Measurements from ENCODE around the gene FBXO17.
A peak's percentile ranks its signal among the peaks of the same experiment; 100 is the strongest.

The FBXO17 gene

DNA sequence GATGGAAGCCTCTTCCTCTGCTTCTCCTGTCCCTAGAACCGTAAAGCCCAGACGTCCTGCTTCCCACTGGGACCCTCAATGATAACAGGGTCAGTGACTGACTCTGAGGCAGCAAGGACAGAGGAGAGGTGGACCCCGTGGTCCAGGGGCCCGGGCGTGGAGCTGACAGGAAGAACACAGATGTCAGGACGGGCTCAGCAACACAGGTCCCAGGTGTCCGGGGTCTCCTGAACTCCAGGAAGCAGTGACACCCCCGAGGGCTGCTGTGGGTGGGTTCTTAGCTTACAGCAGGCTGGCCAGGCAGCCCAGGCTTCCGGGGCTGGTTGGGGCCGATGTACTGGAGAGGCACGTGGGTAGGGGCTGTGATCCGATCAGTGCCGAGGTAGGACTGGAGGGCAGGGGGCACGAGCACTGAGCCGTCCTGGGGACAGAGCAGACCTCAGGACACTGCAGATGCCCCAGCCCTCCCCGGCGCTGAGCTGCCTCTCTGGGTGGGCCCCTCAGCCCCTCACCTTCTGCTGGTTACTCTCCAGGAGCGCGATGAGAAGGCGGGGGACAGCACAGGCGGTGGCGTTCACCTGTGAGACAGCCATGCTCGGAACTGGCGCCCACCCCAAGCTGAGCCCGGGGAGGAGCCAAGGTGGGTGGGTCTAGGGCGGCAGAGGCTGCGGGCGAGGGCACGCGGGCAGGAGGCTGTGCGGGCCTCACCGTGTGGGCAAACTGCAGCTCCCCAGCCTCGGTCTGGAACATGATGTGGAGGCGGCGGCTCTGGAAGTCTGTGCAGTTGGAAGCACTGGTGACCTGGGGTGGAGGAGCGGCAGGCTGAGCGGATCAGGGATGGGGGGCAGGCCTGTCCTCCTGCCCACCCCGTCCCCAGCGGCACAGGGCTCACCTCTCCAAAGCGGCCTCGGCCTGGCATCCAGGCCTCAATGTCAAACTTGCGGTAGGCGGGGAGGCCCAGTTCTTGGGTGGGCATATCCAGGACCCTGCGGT is 59.9 kb downstream of the FBXO17 start:
- DNase-seq (ENCODE audit: low spot score), result peak; percentile 22

DNA sequence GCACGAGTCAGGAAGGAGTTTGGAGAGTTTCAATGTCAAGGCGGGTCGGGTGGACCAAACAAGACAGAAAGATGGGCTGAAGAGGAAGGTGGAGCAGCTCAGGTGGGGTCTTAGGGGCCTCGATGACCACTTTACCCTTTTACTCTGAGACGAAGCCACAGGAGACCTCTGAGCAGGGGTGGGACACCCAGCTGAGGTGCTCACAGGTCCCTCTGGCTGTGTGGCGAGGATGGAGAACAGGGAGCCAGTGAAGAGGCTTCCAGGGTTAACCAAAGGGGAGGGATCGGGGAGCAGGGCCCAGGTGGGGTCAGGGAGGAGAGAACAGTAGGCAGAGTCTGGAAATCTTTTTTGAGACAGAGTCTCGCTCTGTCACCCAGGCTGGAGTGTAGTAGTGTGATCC is 61.6 kb downstream of the FBXO17 start:
- DNase-seq (ENCODE audit: low spot score), result no peak

DNA sequence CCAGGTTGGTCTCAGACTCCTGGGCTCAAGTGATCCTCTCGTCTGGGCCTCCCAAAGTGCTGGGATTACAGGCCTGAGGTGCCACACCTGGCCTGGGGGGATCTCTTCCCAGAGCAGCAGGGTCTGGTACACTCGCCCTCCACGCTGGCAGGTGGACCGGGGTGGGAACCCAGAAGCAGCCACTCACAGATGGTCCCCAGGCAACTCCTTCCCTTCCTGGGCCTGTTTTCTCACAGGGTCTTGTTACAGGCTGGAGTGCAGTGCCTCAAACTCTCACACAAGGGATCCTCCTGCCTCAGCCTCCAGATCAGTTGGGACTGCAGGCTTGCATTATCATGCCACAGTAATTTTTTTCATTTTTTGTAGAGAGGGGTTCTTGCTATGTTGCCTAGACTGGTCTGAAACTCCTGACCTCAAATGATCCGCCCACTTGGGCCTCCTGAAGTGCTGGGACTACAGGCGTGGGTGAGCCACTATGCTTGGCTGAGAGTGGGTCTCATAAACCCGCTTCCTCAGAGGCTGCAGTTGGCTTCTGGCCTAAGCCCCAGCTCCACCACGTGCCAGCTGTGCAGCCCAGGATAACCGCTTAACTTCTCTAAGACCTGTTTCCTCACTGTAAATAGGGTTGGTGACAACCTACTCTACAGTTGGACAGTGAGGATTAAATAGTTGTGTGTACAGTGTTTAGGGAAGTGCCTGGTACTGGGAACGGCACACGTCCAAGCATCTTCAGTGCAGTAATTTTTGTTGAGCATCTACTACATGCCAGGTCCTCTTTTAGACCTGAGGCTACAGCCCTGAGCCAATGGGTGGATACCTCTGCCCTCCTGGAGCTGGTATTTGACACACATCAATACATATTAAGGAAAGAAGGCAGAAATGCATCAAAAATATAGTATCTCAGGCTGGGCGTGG is 62.7 kb downstream of the FBXO17 start:
- DNase-seq (ENCODE audit: low spot score), result peak; percentile 57

DNA sequence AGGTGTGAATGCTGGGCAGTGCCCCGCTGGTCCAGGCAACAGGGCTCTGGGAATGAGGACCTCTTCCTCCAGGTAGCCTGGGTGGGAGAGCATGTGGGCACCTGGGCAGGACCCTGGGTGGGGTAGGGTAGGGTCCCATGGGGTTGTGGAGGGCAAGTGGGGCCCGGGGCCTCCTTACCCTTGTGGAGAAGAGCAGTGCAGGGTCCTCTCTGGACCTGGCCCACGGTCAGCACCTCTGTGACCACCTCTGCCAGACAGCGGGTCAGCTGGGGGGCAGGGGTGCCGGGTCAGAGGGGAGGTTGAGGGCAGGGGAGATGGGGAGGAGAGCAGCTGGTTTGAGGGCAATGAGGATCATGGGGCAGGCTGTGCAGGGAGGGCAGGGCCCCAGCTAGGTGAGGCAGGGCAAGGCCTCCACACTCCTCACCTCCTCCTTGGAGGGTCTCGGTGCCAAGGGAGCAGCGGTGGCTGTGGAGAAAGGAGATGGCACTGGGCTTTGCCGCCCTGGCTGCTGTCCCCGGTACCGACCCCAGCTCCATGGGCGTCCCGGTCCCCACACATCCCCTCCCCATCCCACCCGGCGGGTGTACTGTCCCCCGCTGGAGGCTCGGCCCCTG is 64.0 kb downstream of the FBXO17 start:
- no peak for DNase-seq (ENCODE audit: low spot score)

DNA sequence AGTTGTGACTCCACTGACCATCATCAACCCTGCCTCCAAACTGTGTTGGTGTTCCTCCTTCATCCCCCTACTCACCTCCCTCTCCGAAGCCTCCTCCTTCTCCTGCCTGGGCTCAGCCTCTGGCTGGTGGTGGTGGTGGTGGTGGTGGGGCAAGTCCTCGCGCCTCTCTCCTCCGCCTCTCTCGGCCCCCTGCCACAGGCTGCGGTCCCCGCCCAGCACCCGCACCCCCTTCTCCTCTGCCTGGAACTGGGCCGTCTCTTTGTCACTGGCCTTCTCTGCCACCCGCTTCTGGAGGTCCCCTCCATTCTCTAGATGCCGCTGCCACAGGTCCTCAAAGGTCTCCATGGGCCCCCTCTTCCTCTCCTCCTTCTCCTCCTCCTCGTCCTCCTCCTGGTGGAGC is 65.1 kb downstream of the FBXO17 start:
- DNase-seq (ENCODE audit: low spot score), result no peak

DNA sequence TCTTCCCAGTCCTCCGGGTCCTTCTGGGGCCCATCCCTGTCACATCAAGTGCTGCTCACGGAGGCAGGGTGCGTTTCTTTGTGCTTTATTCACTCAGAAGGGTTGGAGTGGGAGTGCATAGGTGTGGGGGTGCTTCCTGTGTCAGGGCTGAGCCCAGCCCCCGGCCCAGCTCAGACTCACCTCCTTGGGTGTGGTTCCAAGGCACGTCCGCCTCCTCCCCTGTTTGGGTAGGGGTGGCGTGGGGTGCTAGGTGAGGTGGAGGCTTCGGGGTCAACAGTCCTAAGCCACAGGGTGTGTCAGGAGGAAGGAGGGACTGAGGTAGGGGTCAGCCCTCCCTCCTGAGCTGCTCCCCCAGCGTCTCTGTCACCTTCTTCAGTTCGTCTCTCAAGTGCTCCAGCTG is 66.6 kb downstream of the FBXO17 start:
- DNase-seq (ENCODE audit: low spot score), result no peak

DNA sequence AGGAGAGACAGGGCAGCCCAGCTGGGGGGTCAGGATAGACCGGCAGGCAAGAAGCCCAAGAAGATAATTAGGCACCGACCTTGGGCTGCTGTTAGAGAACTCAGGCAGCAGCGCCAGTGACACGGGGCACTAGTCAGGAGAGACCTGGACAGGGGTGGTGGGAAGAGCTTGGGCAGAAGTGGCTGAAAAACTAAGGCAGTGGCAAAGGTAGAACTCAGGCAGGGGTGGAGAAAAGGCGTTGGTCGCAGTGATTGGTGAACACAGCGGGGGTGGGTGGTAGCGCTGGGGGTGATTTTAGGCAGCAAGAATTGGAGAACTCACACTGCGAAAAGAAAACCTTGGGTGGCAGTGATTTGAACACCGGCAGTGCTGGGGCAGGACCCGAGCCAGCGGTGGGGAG is 67.9 kb downstream of the FBXO17 start:
- no peak for DNase-seq (ENCODE audit: low spot score)

GRCh38 chr19:38907227-38907626 is 68.3 kb downstream of the FBXO17 start:
- no peak for DNase-seq (ENCODE audit: low spot score)

DNA sequence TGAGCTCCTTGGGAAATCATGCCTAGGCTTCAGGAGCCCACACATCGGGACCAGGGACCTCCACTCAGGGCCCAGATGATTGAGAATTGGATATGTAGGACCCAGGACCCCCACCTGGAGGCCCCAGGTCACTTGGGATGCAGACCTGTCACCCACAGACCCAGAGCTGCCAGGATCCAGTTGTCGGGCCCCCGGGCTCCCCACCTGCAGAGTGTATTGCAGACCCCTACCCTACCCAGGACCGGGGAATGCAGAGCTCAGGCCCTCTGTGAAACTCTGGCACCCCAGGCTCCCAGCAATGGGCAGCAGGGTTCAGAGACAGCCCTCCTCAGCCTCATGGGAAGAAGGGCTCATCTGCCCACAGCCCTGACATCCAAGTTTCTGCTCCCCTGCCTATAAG is 69.9 kb downstream of the FBXO17 start:
- DNase-seq (ENCODE audit: low spot score), result no peak

- DNase-seq (ENCODE audit: low spot score), result no peak
Observed at GRCh38 chr19:38904581-38905539, 70.7 kb downstream of the FBXO17 start.

GRCh38 chr19:38901683-38902082 is 73.9 kb downstream of the FBXO17 start:
- DNase-seq (ENCODE audit: low spot score), result no peak

- DNase-seq (ENCODE audit: low spot score), result no peak
Observed at GRCh38 chr19:38900743-38901190, 74.8 kb downstream of the FBXO17 start.

DNA sequence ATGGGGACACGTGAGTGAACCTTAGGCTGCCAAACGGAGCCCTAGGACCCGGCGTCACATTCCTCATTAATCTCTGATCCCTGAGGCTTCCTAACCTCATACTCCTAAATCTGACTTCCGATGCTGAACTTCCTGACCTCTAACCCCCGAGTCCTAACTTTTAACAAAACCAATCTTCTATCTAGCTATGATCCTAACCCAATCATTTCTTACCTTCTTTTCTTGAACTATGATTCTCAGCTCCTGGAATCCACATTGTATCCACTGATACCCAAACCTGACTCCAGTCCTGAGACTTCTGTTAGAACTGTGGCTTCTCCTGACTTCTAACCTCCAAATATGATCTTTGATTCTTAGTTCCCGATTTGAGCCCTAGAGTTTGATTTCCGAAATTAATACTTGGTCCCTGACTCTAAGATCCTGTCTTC is 75.3 kb downstream of the FBXO17 start:
- DNase-seq (ENCODE audit: low spot score), result no peak

DNA sequence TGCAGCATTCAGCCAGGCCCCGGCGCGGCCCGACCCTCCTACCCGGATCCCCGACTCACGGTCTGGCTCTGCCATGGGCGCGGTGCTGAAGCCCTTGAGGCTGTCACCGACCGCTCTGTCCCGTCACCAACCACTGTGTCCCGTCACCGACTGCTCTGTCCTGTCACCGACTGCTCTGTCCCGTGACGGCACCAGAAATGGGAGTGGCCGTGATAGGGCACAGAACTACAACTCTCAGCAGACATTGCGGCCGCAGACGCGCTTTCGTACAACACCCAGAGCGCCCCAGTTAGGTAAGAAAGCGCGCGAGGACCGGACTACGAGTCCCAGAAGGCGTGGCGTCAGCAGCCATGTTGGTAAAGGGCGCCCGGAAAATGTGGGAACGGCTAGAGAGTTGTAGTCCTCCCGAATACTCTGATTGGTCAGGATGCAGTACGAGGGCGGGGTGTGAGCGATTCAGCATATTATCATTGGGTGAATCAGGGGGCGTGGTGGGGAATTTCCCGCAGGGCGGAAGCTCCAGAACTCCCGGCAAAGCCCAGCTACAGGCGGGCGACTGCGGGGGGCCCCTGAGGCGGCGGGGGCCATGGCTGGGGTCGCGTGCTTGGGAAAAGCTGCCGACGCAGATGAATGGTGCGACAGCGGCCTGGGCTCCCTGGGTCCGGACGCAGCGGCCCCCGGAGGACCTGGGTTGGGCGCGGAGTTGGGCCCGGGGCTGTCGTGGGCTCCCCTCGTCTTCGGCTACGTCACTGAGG is 75.9 kb downstream of the FBXO17 start, which contains the start of the genes NFKBIB and SIRT2:
Gene NFKBIB, plus strand, starts transcription at position 523 of the 755 bp plus-strand sequence. Its CDS starts 64 bp downstream, at position 587.
Gene SIRT2, minus strand, starts transcription at position 172 of the 755 bp plus-strand sequence. Its CDS starts 97 bp downstream, at position 75.
- DNase-seq (ENCODE audit: low spot score), result peak; percentile 94

DNA sequence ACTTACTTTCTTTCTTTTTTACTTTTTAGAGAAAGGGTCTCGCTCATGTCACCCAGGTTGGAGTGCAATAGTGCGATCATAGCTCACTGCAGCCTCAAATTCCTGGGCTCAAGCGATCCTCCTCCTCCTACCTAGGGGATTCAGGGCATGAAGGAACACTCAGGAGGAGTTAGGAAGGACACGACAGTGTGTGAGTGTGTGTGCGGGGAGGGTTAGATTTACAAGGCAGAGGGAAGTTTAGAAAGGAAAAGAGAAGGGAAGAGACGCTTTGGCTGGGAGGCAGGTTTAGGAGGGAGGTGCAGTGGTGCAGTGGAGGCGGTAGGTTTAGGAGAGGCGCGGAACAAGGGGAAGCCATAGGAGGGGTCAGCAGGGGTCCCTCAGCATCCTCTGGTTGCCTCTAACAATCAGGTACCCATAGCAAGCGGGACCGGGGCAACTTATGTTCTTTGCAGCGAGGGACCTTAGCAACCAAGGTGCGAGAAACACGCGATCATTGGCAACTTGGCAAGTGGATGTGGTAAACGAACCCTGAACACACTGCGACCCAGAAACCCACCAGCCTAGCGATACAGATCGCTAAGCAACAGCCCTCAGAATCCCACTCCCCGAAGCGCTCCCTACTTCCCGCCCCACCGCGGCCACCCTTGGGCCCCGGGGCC is 76.6 kb downstream of the FBXO17 start:
- peak; percentile 38 for DNase-seq (ENCODE audit: low spot score)

DNA sequence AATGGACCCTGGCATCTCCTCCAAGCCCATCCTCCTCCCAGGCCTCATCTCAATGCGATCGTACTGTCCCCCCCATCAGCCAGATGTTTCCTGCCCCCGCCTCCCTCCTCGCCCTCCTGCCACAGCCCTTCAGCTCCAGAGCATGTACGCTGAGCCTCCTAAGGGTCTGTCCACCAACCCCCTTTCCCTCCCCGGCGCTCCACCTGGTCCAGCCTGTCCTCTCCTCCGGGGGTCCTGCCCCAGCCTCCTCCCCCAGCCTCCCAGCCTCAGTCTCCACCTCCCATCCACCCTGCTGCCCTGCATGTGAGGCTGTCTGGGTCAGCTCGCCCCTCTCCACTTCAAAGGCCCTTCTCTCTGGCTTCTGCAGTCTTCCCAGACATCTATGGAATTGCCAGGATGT is 80.6 kb downstream of the FBXO17 start:
- DNase-seq (ENCODE audit: low spot score), result no peak

GRCh38 chr19:38893341-38893771 is 82.2 kb downstream of the FBXO17 start:
- no peak for DNase-seq (ENCODE audit: low spot score)

DNA sequence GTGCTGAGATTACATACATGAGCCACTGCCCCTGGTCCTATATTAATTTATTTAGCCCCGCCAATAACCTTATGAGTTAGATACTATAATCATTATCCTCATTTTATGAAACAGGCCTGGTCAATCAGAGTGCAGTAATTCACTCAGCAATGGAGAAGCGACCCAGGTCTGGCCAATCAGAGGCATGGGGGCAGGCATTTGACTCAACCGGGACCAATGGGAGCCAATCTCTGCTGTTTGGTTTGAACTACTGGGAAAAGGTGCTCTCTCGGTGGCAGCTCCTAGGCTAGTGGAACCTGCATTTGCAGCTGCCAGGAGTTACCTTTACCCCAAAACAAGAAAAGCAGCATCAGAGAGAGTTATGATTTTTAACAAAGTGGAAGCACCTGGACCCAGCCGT is 82.7 kb downstream of the FBXO17 start:
- DNase-seq (ENCODE audit: low spot score), result no peak

DNA sequence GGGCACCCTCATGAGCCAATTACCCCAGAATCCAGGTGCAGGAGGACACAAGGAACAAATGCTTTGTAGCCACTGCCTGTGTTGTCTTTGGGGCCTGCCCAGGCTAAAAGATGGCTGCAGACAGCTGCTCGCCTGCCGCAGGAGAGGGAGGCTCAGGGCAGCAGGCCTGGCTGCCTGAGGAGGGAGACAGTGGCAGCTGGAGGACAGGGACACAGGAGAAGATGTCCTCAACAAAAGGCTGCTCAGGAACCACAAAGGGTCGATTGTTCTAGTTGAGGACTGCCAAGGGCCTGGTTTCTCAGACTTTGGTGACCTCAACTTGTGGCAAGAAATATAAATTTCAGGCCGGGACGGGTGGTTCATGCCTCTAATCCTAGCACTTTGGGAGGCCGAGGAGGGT is 83.8 kb downstream of the FBXO17 start:
- no peak for DNase-seq (ENCODE audit: low spot score)

Data from D341Med (cell line).